Mesothelial cell of epicardium (in vitro differentiated cells): ENCODE measurements around the gene CACNA1C. TPM values are rescaled to one million over a fixed set of nuclear protein-coding genes. Genes with fewer than 3 reads are reported as not detected.

ENCODE experiments used
- DNase-seq, 2 experiments: peaks; one replicate each; pipeline ENCODE4 v3.0.0; 2021; ENCODE audit warnings: low spot score in 2 of 2; ENCODE audit not compliant: unreplicated experiment in 2 of 2
- H3K27ac Mint-ChIP-seq: 2 replicates; pipeline ENCODE4 v1.8.0; 2021; ENCODE audit warnings: mixed read lengths
- H3K27me3 Mint-ChIP-seq: 2 replicates; pipeline ENCODE4 v1.8.0; 2021; ENCODE audit warnings: low read depth, mixed read lengths
- H3K36me3 Mint-ChIP-seq: 2 replicates; pipeline ENCODE4 v1.8.0; 2021; ENCODE audit warnings: mixed read lengths
- H3K4me1 Mint-ChIP-seq: 2 replicates; pipeline ENCODE4 v1.8.0; 2021; ENCODE audit warnings: mixed read lengths
- H3K4me3 Mint-ChIP-seq: 2 replicates; pipeline ENCODE4 v1.8.0; 2021; ENCODE audit warnings: mild to moderate bottlenecking, moderate library complexity, mixed read lengths
- H3K9me3 Mint-ChIP-seq: 2 replicates; pipeline ENCODE4 v1.8.0; 2021; ENCODE audit warnings: mixed read lengths
- CTCF ChIP-seq: fragments of 200-600 bp; sonication (generic); IDR thresholded peaks from one replicate; pipeline ENCODE4 v1.5.0; 2021; ENCODE audit warnings: antibody characterized with exemption; ENCODE audit not compliant: unreplicated experiment
- total RNA-seq: library from RNA; stranded (reverse); gene quantifications from 3 replicates; pipeline ENCODE4 v1.2.1, GENCODE V29; 2021

CACNA1C gene
- total RNA-seq, 1 donor from 2014 or later: 33.6 TPM

- H3K9me3 Mint-ChIP-seq: peaks cover 9% of the 10 kb centered on the region
- H3K4me3 Mint-ChIP-seq: no peak overlapping the region
- H3K4me1 Mint-ChIP-seq: peaks cover 11% of the 10 kb centered on the region
- H3K27me3 Mint-ChIP-seq: no peaks in the 10 kb centered on the region
- TF ChIP-seq CTCF: no peak
- DNase-seq: no peak
- H3K36me3 Mint-ChIP-seq: peaks cover 6% of the 10 kb centered on the region
- no peak overlapping the region for H3K27ac Mint-ChIP-seq
Observed at GRCh38 chr12:2258025-2258424, 205.2 kb downstream of the CACNA1C start.

GRCh38 chr12:2259369-2259768, 206.6 kb downstream of the CACNA1C start:
- H3K9me3 Mint-ChIP-seq: peaks cover 9% of the 10 kb centered on the region
- no peak for TF ChIP-seq CTCF
- no peak overlapping the region for H3K4me3 Mint-ChIP-seq
- H3K27me3 Mint-ChIP-seq: no peaks in the 10 kb centered on the region
- peaks cover 11% of the 10 kb centered on the region for H3K4me1 Mint-ChIP-seq
- no peak for DNase-seq
- peaks cover 6% of the 10 kb centered on the region for H3K36me3 Mint-ChIP-seq
- H3K27ac Mint-ChIP-seq: peak overlapping the region; percentile 6

GRCh38 chr12:2260441-2260840, 207.7 kb downstream of the CACNA1C start:
- Mint-ChIP-seq H3K9me3 (peaks cover 9% of the 10 kb centered on the region), H3K27me3 (no peaks in the 10 kb centered on the region), H3K27ac (no peak overlapping the region), H3K4me1 (peaks cover 17% of the 10 kb centered on the region), H3K4me3 (no peak overlapping the region), H3K36me3 (peaks cover 6% of the 10 kb centered on the region)
- DNase-seq: no peak
- no peak for TF ChIP-seq CTCF

GRCh38 chr12:2261708-2262107, 208.9 kb downstream of the CACNA1C start:
- no peak overlapping the region for H3K4me3 Mint-ChIP-seq
- no peak for DNase-seq
- H3K27ac Mint-ChIP-seq: no peak overlapping the region
- peaks cover 4% of the 10 kb centered on the region for H3K9me3 Mint-ChIP-seq
- H3K4me1 Mint-ChIP-seq: peaks cover 24% of the 10 kb centered on the region
- H3K27me3 Mint-ChIP-seq: no peaks in the 10 kb centered on the region
- peaks cover 2% of the 10 kb centered on the region for H3K36me3 Mint-ChIP-seq
- TF ChIP-seq CTCF: no peak

- no peak for TF ChIP-seq CTCF
- Mint-ChIP-seq H3K4me3 (no peak overlapping the region), H3K27ac (no peak overlapping the region), H3K4me1 (peaks cover 29% of the 10 kb centered on the region), H3K36me3 (peaks cover 2% of the 10 kb centered on the region), H3K27me3 (no peaks in the 10 kb centered on the region), H3K9me3 (peaks cover 3% of the 10 kb centered on the region)
- no peak for DNase-seq
Observed at GRCh38 chr12:2262449-2262848, 209.7 kb downstream of the CACNA1C start.

- DNase-seq: no peak
- no peaks in the 10 kb centered on the region for H3K36me3 Mint-ChIP-seq
- no peak for TF ChIP-seq CTCF
- no peaks in the 10 kb centered on the region for H3K27me3 Mint-ChIP-seq
- H3K27ac Mint-ChIP-seq: no peak overlapping the region
- no peaks in the 10 kb centered on the region for H3K9me3 Mint-ChIP-seq
- no peak overlapping the region for H3K4me3 Mint-ChIP-seq
- peaks cover 39% of the 10 kb centered on the region for H3K4me1 Mint-ChIP-seq
Observed at GRCh38 chr12:2263901-2264300, 211.1 kb downstream of the CACNA1C start.
